OCI-LY3 (cell line): ENCODE data around the gene STK32B.
A peak's percentile ranks its signal among the peaks of the same experiment; 100 is the strongest.

Experiments
- H2AFZ ChIP-seq: fragments of 200-600, 300-600 bp; shearing (Covaris generic); 2 replicates; pipeline ENCODE4 v1.6.0; 2014; ENCODE audit warnings: antibody characterized with exemption, low read depth, low read length
- H3K27ac ChIP-seq: fragments of 200-600, 300-600 bp; sonication (generic); 2 replicates; pipeline ENCODE4 v1.5.1; 2014; ENCODE audit warnings: mild to moderate bottlenecking, low read length, moderate library complexity, mixed read lengths
- H3K27me3 ChIP-seq: fragments of 200-600, 300-600 bp; sonication (generic); 2 replicates; pipeline ENCODE4 v1.6.1; 2014; ENCODE audit warnings: low read depth, low read length, mixed read lengths
- H3K36me3 ChIP-seq: fragments of 200-600, 300-600 bp; sonication (generic); replicated peaks from 2 replicates; pipeline ENCODE3; 2014; ENCODE audit warnings: low read depth, low read length, mixed read lengths
- H3K4me1 ChIP-seq: fragments of 300-600, 200-600 bp; sonication (generic); 2 replicates; pipeline ENCODE4 v1.6.1; 2014; ENCODE audit warnings: low read length, mixed read lengths
- H3K4me2 ChIP-seq: fragments of 200-600, 300-600 bp; sonication (generic); 2 replicates; pipeline ENCODE4 v1.6.1; 2014; ENCODE audit warnings: low read length, mixed read lengths
- H3K4me3 ChIP-seq: fragments of 300-600, 200-600 bp; sonication (generic); 2 replicates; pipeline ENCODE4 v1.5.1; 2014; ENCODE audit warnings: antibody characterized with exemption, mild to moderate bottlenecking, low read length, moderate library complexity
- H3K79me2 ChIP-seq: fragments of 300-600, 200-600 bp; shearing (Covaris generic); 2 replicates; pipeline ENCODE4 v1.6.1; 2014; ENCODE audit warnings: mild to moderate bottlenecking, low read length, mixed read lengths
- H3K9ac ChIP-seq: fragments of 300-600, 200-600 bp; shearing (Covaris generic); 2 replicates; pipeline ENCODE4 v1.6.0; 2014; ENCODE audit warnings: mild to moderate bottlenecking, low read length, moderate library complexity
- H3K9me3 ChIP-seq: fragments of 200-600, 300-600 bp; shearing (Covaris generic); 2 replicates; pipeline ENCODE4 v1.6.1; 2014; ENCODE audit warnings: low read length, mixed read lengths; ENCODE audit not compliant: insufficient read depth
- H4K20me1 ChIP-seq: fragments of 200-600, 300-600 bp; sonication (generic); 2 replicates; pipeline ENCODE4 v1.6.1; 2016; ENCODE audit warnings: low read length, mixed read lengths; ENCODE audit not compliant: insufficient read depth
- CTCF ChIP-seq: fragments of 200-600, 300-600 bp; sonication (generic); IDR thresholded peaks from 2 replicates; pipeline ENCODE4 v1.5.1; 2014; ENCODE audit warnings: antibody characterized with exemption, low read length, low read depth
- EZH2phosphoT487 ChIP-seq: fragments of 200-600 bp; shearing (Covaris generic); IDR thresholded peaks from 2 replicates; pipeline ENCODE4 v1.6.1; 2018; ENCODE audit warnings: antibody characterized with exemption, mixed run types, low read depth

The STK32B gene

GRCh38 chr4:5012244-5012898 lies 38.9 kb upstream of the STK32B start:
- H3K9me3 ChIP-seq = no peaks in the 10 kb centered on the region
- no peak overlapping the region for H3K27ac ChIP-seq
- no peak overlapping the region for H3K4me2 ChIP-seq
- H4K20me1 ChIP-seq = no peaks in the 10 kb centered on the region
- peaks cover 23% of the 10 kb centered on the region for H3K27me3 ChIP-seq
- no peak overlapping the region for H3K4me3 ChIP-seq
- no peak overlapping the region for H3K9ac ChIP-seq
- H3K4me1 ChIP-seq = no peaks in the 10 kb centered on the region
- no peaks in the 10 kb centered on the region for H3K36me3 ChIP-seq
- H2AFZ ChIP-seq = no peak overlapping the region
- no peak for TF ChIP-seq CTCF
- TF ChIP-seq EZH2phosphoT487 = no peak
- H3K79me2 ChIP-seq = no peaks in the 10 kb centered on the region

GRCh38 chr4:5012958-5013357 lies 38.3 kb upstream of the STK32B start:
- H3K4me3 ChIP-seq = no peak overlapping the region

DNA sequence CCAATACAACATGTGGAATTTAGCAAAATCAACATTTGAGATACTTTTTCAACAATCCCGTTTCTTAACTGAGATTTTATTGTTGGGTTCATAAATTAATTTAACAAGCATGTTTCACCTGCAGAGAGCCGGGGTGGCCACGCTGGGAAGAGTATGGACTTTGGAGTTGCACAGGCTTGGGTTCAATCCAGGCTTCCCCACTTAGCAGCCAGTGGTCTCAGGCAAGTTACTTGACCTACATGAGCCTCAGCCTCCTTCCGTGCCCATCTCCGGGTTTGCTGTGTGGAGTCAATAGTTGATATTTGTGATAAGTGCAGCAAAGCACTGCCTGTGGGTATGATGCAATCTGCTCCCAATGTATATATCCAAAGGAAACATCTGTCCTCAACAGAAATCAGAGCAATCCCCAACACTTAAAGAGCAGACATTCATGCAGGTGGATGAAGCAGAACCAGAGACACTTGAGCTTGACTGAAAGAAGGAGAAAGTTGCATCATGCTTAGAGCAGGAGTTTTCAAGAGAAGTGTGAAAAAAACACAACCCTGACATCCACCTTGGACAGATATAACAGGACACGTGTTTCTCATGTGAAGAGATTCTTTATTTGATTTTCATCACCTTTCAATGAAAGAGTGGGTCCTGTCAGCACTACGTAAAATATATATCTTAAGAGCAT lies 37.1 kb upstream of the STK32B start:
- no peaks in the 10 kb centered on the region for H4K20me1 ChIP-seq
- no peak overlapping the region for H2AFZ ChIP-seq
- H3K4me1 ChIP-seq = no peaks in the 10 kb centered on the region
- no peaks in the 10 kb centered on the region for H3K36me3 ChIP-seq
- H3K4me2 ChIP-seq = no peak overlapping the region
- no peak overlapping the region for H3K4me3 ChIP-seq
- H3K9me3 ChIP-seq = no peaks in the 10 kb centered on the region
- H3K27ac ChIP-seq = no peak overlapping the region
- H3K9ac ChIP-seq = no peak overlapping the region
- TF ChIP-seq EZH2phosphoT487 = no peak
- TF ChIP-seq CTCF = no peak
- peaks cover 28% of the 10 kb centered on the region for H3K27me3 ChIP-seq
- no peaks in the 10 kb centered on the region for H3K79me2 ChIP-seq

More at GRCh38 chr4:5012958-5013357, 38.3 kb upstream of the STK32B start:
- H3K9me3 ChIP-seq = no peaks in the 10 kb centered on the region
- no peaks in the 10 kb centered on the region for H3K36me3 ChIP-seq
- H3K27ac ChIP-seq = no peak overlapping the region
- H3K27me3 ChIP-seq = peaks cover 23% of the 10 kb centered on the region
- H3K4me1 ChIP-seq = no peaks in the 10 kb centered on the region
- H3K4me2 ChIP-seq = no peak overlapping the region
- H2AFZ ChIP-seq = no peak overlapping the region
- no peak overlapping the region for H3K9ac ChIP-seq
- TF ChIP-seq CTCF (no peak), EZH2phosphoT487 (no peak)
- no peaks in the 10 kb centered on the region for H4K20me1 ChIP-seq
- H3K79me2 ChIP-seq = no peaks in the 10 kb centered on the region

DNA sequence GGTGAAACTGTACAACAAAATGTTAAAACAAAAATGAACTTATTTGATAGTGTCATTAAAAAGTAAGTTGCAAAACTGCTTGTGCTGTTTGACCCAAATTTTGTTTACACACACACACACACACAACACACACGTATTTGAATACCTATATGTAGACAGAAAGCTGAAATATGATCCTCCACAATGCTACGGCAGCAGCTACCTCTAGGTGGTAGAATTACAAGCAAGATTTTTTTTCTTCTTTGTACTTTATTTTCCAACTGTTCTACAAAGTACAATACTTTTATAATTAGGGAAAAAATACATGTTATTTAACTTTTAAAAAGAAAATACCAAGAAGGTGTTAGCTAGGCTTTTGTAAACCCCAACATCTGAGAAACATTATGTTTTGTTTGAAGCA lies 33.2 kb upstream of the STK32B start:
- H3K4me2 ChIP-seq = no peak overlapping the region
- H3K36me3 ChIP-seq = no peaks in the 10 kb centered on the region
- H3K9ac ChIP-seq = no peak overlapping the region
- peaks cover 22% of the 10 kb centered on the region for H3K27me3 ChIP-seq
- H3K9me3 ChIP-seq = no peaks in the 10 kb centered on the region
- H3K27ac ChIP-seq = no peak overlapping the region
- peak; percentile 11; the same call in 1 of the 2 replicates for TF ChIP-seq CTCF
- no peak for TF ChIP-seq EZH2phosphoT487
- H3K4me1 ChIP-seq = no peaks in the 10 kb centered on the region
- H4K20me1 ChIP-seq = no peaks in the 10 kb centered on the region
- H2AFZ ChIP-seq = no peak overlapping the region
- H3K79me2 ChIP-seq = no peaks in the 10 kb centered on the region
- no peak overlapping the region for H3K4me3 ChIP-seq
